Measurements from ENCODE around the gene MTA2.
A peak's percentile ranks its signal among the peaks of the same experiment; 100 is the strongest.
"Not testable (repeated sequence)": the region's sequence is repeated elsewhere in the genome, so short reads cannot be mapped to it uniquely, and the experiment has no call there.

MTA2 gene

GRCh38 chr11:62591448-62592145 is 10.1 kb downstream of the MTA2 start, which contains the start of gene TUT1:
Gene TUT1, minus strand, starts transcription at chr11:62591523. Its CDS starts 38 bp downstream, at chr11:62591485.
- Histone ChIP-seq H3K27me3 (no peaks in the 10 kb centered on the region), H3K4me3 (ENCODE audit: low read depth, low read length) (peak within 1 kb of the TSS; percentile 92), H3K4me1 (peaks cover 6% of the 10 kb centered on the region; the same call in 1 of the 2 replicates), H3K36me3 (peaks cover 28% of the 10 kb centered on the region), H3K9me3 (no peaks in the 10 kb centered on the region)
- DNase-seq = peak; percentile 92
- no peak for TF ChIP-seq CTCF (IDR thresholded peaks at IDR 0.05; ENCODE audit: low read depth, low read length)

- Histone ChIP-seq H3K4me1 (peaks cover 6% of the 10 kb centered on the region; the same call in 1 of the 2 replicates), H3K27me3 (no peaks in the 10 kb centered on the region), H3K36me3 (peaks cover 19% of the 10 kb centered on the region), H3K4me3 (ENCODE audit: low read depth, low read length) (no peak overlapping the region), H3K9me3 (no peaks in the 10 kb centered on the region)
- no peak for TF ChIP-seq CTCF (IDR thresholded peaks at IDR 0.05; ENCODE audit: low read depth, low read length)
- DNase-seq = no peak
These were observed 12.6 kb downstream of the MTA2 start for GRCh38 chr11:62588966-62589637.

- DNase-seq; H3K4me3 ChIP-seq (ENCODE audit: low read depth, low read length); H3K9me3 ChIP-seq; H3K4me1 ChIP-seq; H3K27me3 ChIP-seq: not testable (repeated sequence)
- H3K36me3 ChIP-seq = peaks cover 16% of the 10 kb centered on the region
These were observed 16.3 kb downstream of the MTA2 start for GRCh38 chr11:62585356-62585755.

GRCh38 chr11:62581735-62582134 is 19.9 kb downstream of the MTA2 start:
- H3K27me3 ChIP-seq; H3K4me3 ChIP-seq (ENCODE audit: low read depth, low read length); DNase-seq; H3K9me3 ChIP-seq; H3K4me1 ChIP-seq; H3K36me3 ChIP-seq: not testable (repeated sequence)

- Histone ChIP-seq H3K27me3 (no peaks in the 10 kb centered on the region), H3K4me1 (no peaks in the 10 kb centered on the region), H3K36me3 (peaks cover 3% of the 10 kb centered on the region), H3K9me3 (no peaks in the 10 kb centered on the region), H3K4me3 (ENCODE audit: low read depth, low read length) (no peak overlapping the region)
- TF ChIP-seq CTCF (IDR thresholded peaks at IDR 0.05; ENCODE audit: low read depth, low read length) = no peak
- no peak for DNase-seq
These were observed 20.5 kb downstream of the MTA2 start for GRCh38 chr11:62580959-62581715.

GRCh38 chr11:62579252-62579651 is 22.4 kb downstream of the MTA2 start:
- DNase-seq = no peak
- H3K4me1 ChIP-seq = no peaks in the 10 kb centered on the region
- H3K4me3 ChIP-seq (ENCODE audit: low read depth, low read length) = no peak overlapping the region
- TF ChIP-seq CTCF (IDR thresholded peaks at IDR 0.05; ENCODE audit: low read depth, low read length) = no peak
- no peaks in the 10 kb centered on the region for H3K9me3 ChIP-seq
- H3K27me3 ChIP-seq = no peaks in the 10 kb centered on the region
- H3K36me3 ChIP-seq = peaks cover 3% of the 10 kb centered on the region; the same call in 1 of the 2 replicates
